ENCODE measurements around the gene GPR160.
"Not testable (repeated sequence)": the region's sequence is repeated elsewhere in the genome, so short reads cannot be mapped to it uniquely, and the experiment has no call there.

DNA sequence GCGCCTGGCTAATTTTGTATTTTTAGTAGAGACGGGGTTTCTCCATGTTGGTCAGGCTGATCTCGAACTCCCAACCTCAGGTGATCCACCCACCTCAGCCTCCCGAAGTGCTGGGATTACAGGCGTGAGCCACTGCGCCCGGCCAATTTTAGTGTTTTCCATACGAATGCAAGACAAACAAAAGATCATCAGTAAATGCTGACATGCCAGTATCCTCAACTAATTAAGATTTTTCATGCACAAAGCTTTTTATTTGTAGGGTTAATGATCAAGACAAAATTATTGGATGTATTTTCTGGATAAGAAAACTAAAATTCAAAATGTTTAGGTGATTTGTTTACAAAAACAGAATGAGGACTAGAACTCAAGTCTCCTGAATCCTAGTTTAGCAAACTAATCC lies 76.4 kb downstream of the GPR160 start:
- TF ChIP-seq EZH2, EZH2phosphoT487 (IDR thresholded peaks at IDR 0.05): not testable (repeated sequence)
- TF ChIP-seq, protein P1, sequence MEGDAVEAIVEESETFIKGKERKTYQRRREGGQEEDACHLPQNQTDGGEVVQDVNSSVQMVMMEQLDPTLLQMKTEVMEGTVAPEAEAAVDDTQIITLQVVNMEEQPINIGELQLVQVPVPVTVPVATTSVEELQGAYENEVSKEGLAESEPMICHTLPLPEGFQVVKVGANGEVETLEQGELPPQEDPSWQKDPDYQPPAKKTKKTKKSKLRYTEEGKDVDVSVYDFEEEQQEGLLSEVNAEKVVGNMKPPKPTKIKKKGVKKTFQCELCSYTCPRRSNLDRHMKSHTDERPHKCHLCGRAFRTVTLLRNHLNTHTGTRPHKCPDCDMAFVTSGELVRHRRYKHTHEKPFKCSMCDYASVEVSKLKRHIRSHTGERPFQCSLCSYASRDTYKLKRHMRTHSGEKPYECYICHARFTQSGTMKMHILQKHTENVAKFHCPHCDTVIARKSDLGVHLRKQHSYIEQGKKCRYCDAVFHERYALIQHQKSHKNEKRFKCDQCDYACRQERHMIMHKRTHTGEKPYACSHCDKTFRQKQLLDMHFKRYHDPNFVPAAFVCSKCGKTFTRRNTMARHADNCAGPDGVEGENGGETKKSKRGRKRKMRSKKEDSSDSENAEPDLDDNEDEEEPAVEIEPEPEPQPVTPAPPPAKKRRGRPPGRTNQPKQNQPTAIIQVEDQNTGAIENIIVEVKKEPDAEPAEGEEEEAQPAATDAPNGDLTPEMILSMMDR (IDR thresholded peaks at IDR 0.05) = not testable (repeated sequence)

Data from neural progenitor cell (in vitro differentiated cells).